Measurements from ENCODE around the gene RAB17.

The RAB17 gene

DNA sequence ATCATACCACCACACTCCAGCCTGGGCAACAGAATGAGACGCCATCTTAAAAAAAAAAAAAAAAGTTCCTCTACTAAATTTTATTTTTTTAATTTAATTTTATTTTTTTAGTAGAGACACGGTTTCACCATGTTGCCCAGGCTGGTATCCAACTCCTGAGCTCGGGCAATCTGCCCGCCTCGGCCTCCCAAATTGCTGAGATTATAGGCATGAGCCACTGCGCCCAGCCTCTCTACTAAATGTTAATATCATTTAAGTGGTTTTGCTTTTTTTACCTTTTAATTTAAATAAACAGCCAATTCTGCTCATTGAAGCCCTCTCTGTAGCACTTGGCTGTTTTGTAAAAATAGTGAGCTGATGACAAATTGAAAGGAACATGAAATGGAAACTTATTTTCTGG is 9.2 kb downstream of the RAB17 start:
- FAIRE-seq (no peak), DNase-seq (ENCODE audit: low spot score) (no peak)

DNA sequence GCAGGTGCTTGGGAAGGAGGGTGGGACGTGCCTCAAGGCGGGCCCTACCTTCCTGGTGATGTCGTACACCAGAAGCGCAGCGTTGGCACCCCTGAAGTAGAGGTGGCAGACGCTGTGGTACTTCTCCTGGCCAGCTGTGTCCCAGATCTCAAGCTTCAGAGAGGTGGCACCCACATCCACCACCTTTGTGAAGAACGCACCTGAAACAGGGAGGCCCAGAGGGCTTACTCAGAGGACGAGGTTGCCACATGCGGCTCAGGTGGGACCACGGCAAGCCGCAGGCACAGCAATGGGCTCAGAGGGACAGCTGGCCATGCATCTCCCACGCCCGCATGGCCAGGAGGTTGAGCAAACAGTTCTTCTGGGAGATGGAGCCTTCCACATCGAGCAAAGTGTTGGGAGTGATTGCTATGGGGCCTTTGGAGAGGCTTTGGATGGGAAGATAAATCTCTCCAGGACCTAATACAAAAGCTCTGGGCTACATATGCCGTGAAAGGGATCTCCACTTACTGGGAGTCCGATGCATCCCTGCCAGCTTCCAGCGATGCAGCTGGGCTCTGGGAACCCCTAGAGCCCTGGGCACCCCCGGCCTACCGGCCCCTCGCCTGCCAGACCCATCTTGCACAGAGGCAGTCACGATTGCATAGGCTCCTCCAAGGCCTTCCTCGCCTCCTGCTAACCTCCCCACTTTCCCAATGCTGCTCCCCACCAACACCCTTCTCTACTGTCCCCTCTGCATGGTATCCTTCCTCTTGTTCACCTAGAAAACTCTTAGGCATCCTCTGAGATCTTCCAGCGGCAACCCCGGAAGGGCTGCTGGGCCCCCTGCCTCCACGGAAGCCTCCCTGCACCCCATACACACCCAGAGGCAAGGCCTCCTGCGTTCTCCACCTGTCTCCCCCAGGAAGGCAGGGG is 12.3 kb downstream of the RAB17 start:
- FAIRE-seq (no peak), DNase-seq (ENCODE audit: low spot score) (no peak)

DNA sequence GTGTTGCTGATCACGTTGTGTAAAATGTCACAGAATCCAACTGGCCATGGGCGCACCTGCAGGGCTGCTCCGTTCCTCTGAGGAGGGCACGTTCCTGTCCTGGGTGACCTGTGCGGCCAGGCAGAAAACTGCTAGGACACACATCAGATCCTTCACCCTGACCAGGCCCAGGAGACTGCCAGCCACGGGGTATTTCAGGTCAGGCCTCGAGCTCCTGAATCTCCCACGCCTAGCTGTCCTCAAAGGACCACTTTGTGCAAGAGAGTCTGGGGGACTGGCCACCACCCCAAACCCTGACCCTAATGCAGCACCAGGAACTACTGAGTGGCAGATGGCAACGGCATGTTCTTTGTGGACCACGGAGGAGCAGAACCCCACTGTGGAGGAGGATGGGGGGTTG is 13.1 kb downstream of the RAB17 start:
- DNase-seq (ENCODE audit: low spot score): no peak
- no peak for FAIRE-seq

DNA sequence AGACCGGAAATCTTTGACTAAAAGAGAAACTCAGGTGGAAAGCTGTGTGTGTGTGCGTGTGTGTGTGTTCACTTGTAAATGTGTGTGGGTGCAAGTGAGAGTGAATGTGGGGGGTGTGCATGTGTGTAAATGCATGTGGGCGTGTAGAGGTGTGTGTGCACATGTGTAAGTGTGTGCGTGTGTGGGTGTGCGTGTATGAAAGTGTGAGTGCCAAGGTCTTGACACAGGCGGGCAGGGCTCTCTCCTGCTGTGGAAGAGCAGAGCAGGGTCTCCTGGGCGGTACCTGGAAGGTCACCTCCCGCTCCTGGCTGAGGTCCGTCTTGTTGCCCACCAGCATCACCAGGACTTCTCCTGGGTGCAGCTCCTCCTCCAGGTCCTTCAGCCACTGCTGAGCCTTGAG is 13.6 kb downstream of the RAB17 start:
- FAIRE-seq: no peak

DNA sequence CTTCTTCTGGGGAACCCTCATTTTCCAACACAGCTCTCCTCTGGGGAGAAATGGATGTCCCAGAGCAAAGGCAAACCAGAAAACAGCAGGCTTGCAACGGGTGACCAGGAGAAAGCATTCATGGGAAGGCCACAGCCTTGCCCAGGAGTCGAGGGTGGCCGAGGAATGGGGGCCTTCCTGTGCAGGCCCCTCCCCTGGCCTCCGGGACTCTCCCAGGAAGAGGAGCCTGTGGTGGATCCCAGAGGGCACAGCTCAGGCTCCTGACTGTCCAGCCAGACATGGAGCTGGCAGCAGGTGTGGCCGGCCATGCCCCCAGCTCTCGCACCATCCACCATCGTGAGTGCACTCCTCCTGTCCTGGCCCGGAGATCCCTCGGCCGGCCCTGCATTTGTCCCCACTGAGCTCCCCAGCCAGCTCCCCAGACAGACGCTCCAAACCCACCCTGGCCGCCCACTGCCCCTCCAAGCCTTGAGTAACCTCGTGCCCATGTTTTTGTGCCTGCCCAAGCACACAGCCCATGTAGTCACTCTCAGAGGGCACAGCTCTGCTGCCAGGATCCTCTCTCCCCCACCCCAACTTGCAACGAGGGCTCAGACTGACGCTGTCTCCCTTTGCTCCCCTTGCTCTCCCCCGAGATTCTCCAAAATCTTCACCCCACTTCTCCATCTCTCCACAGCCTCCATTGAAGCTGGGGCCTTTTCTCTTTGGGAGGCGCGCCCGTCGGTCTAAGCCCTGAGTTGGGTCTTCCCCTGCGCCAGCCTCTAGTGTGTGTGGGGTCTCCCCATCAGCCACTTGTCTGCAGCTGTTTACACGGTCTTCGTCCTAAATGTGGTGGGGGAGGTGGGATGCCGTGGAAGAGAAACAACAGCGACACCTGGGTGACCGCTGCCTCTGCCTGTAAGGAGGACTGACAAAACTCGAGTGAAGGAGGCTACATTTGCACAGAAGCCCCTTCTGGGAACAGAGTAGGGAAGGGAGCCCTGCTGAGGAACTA is 14.4 kb downstream of the RAB17 start:
- FAIRE-seq (no peak), DNase-seq (ENCODE audit: low spot score) (no peak)

More for the DNA sequence above, 13.6 kb downstream of the RAB17 start:
- no peak for DNase-seq (ENCODE audit: low spot score)

DNA sequence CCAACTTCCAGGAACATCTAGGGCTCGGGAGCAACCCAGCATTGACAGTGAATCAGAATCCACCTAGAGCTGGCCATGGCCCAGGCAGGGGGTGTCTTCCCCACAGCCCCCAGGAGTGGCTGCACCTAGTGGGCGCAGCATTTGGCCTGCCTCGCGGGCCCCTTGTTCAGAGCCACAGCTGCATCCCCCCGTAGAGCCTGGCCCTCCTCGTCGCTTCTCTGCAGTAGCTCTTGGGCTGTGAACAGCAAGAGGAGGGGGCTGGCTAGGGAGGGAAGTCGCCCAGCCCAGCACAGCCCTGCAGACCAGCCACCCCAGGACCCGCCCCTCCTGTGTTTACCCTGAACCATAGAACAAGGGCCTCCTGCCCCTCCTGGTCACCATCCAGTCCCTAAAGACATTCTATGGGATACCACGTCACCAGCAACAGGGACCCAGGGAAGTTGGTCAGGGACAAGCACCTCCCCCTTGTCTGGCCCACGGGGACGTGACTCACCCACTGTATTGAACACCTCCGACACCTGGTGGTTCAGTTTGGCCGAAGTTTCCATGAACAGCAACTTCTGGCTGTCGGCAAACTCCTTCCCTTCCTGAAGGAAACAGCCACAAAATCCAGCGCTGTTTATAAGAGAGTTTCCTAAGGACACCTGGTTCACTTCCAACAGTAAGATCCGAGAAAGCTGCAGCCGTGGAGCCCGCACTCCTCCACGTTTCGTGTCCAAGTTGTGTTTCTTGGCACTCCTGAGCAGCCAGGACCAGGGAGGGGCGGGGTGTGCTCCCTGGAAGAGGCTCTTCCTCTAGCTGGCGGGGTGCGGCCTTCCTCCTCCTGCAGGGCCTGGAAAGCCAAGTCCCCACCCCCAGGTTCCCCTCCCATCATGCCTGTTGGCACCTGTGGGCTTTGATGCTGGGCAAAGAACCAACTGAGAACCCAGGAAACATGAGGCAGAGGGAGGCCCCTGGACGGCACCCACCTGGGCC is 15.4 kb downstream of the RAB17 start:
- no peak for FAIRE-seq
- no peak for DNase-seq (ENCODE audit: low spot score)

DNA sequence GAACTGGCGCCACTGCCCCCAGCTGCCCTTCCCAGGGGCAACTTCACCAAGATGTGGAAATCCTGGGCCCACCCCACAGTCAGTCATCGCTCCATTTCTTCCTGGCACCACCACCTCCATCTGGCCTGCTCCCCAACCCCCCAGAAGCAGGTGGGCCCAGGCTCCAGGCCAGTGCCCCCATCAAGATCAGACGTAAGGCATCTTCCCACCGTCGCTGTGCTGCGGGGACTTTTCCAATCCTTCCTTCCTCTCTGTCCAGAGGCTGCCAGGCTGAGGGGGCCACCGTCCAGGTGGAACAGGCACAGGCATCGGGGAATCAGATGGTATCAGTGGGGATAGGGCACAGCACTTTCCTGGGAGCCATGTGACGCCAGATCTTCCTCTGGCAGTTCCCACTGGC is 16.1 kb downstream of the RAB17 start:
- DNase-seq (ENCODE audit: low spot score) (no peak), FAIRE-seq (no peak)

DNA sequence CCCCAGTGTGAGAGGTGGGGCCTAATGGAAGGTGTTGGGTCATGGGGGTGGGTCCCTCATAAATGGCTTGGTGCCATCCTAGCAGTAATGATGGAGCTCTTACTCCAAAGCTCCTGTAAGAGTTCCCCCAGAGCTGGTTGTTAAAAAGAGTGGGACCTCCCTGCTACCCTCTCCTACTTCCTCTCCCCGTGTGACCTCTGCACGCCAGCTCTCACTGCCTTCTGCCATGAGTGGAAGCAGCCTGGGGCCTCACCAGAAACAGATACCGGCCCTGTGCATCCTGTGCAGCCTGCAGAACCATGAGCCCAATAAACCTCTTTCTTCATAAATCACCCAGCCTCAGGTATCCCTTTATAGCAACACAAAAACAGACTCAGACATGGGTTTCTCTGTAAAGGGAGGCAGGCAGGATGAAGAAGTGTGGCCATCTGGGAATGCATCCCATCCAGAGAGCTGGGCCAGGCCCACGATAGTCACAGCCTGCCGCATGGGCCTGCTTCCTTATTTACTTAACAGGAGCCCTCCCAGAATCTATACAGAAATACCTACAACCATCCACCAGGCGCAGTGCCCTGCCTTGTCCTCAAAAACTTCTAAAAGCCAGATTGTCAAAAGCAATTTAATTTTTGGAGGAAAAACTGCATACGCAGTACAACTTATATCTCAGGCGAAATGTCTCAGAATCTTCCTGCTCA is 16.7 kb downstream of the RAB17 start:
- FAIRE-seq (no peak), DNase-seq (ENCODE audit: low spot score) (no peak)

DNA sequence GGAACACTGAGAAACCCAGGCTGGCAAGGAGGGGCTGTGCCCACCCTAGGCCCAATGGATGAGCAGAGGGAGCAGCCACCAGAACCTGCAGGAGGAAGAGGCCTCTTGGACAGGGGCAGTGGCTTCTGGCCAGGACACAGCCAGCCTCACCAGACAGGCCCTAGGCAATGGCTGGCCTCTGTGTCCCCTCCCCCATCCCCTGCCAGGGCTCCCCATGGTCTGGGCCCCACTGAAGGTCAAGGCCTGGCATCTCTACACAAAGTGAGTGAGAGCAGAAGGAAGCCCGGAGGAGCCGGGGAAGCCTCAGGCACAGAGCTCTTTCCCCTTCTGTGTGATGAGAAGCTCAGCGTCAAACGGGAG is 17.8 kb downstream of the RAB17 start:
- DNase-seq (ENCODE audit: low spot score): no peak
- FAIRE-seq: no peak

DNA sequence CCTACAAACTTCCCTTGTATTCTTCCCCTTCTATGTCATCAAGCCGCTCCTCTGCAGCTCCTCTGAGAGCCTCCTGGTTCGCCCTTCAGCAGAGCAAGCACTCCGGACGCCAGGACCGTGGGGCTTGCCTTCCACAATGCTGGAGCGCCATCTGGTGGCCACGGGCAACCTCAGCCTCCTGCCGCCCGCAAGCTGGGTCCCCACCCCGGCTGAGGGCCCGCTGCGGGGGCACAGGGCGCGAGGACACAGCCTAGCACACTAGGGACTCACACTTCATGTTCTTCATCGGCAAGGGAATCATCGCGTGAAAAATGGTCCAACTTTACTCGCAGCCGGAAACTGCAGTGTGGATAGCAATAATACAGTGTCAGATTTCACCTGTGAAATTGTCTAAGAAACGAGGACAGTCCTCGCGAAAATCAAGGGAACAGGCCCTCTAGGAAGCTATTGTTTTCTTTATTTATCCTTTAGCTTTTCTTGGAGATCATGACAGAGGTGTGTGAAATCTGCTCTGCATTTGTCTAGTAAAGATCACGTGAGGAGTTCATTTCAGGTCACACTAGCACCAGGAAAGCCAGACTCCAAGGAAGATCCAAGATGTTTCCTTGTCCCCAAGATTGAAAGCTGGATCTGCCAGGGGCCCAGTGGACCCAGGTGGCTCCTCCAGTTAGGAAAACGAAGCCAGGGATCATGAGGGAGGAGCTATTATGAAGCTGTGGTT is 18.4 kb downstream of the RAB17 start:
- FAIRE-seq (no peak), DNase-seq (ENCODE audit: low spot score) (peak; percentile 77)

DNA sequence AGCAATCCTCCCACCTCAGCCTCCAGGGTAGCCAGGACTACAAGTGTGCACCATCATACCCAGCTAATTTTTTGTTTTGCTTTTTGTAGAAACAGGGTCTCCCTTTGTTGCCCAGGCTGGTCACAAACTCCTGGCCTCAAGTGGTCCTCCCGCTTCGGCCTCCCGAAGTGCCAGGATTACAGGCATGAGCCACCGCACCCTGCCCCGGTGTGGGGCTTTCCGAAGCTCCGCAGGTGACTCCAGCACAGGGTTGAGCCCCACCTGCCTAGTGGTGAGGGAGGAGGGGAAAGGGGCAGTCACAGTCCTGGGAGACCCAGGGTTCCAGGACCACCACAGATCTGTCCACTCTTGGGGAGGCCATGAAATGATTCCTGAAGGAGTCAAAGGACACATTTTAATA is 19.0 kb downstream of the RAB17 start:
- FAIRE-seq: no peak
- no peak for DNase-seq (ENCODE audit: low spot score)

DNA sequence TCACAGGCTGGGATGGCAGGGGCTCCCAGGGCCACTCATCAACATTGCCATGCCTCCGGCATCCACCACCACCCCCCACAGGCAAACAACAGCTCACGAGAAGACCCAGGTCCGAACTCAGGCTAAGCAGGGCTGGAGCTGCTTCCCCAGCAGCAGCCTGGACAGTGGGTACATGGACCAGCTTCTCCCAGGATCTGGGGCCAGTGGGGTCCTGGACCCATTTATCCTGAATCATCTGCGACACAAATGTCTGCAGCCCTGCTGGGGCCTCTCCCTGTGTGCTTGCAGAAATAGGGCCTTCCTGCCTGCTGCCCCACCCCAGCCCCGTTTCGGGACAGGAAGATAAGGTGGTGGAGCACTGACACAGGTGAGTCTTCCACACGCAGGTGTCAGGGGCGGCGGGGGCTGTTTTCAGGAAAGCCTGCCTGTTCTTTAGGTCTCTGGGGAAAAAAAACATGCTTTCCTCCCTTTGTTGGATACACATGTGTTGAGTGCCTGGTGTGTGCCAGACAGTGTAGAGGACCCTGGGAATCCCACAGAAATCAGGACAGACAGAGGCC is 19.7 kb downstream of the RAB17 start:
- no peak for FAIRE-seq

DNA sequence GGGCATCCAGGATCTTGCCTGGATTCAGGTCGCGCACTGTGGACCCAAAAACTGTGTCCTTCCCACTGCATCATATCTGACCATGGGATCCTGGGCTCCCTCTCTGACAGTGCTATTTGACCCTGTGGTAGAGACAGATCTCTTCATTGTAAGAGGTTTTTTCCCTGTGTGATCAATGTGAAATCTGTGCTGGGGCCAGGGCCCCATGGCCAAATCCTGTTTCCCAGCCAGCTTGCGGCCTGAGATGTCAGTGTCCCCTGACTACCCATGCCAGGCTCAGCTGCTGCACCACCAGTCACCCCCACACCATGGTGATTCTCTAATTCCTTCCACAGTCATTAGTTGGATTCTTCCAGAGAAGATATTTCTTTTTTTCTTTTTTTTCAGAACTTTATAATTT is 20.6 kb downstream of the RAB17 start:
- no peak for FAIRE-seq
- no peak for DNase-seq (ENCODE audit: low spot score)

More for the DNA sequence above, 19.7 kb downstream of the RAB17 start:
- no peak for DNase-seq (ENCODE audit: low spot score)

DNA sequence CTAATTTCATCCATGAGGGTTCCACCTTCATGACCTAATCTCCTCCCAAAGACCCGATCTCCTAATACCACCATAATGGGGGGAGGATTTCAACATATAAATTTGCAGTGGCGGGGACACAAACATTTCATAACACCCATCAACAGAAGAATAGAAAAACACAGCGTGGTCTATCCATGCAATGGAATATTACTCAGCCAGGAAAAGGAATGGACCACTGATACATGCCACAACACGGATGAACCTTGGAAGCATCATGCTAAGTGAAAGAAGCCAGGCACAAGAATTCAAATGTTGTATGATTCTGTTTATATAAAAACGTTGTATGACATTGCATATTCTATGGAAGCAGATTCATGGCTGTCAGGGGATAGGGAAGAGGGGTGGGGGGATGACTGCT is 21.5 kb downstream of the RAB17 start:
- DNase-seq (ENCODE audit: low spot score) (no peak), FAIRE-seq (no peak)

DNA sequence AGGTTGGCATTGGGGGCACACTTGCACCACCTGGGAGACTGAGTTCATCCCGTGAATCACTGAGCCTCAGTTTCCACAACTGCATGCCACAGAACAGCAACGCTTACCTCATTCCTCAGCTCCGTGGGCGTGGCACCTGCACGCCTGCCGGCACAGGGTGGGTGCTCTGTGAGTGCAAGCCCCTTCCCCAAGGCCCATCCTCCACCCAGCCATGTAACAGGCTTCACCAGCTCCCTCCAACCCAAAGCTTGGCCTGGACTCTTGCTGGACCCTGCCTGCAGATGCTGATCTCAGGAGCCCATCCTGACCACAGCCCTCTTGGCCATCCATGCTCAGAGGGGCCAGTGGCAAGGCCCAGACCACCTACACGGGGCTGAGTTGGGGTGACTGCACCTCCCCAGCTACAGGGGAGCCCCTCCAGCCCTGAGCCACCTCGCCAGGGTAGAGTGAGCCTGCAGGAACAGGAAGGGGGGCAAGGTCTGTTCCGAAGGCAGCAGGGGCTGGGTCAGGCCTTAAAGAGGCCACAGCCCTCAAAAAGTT is 22.3 kb downstream of the RAB17 start:
- FAIRE-seq: no peak
- DNase-seq (ENCODE audit: low spot score): no peak

DNA sequence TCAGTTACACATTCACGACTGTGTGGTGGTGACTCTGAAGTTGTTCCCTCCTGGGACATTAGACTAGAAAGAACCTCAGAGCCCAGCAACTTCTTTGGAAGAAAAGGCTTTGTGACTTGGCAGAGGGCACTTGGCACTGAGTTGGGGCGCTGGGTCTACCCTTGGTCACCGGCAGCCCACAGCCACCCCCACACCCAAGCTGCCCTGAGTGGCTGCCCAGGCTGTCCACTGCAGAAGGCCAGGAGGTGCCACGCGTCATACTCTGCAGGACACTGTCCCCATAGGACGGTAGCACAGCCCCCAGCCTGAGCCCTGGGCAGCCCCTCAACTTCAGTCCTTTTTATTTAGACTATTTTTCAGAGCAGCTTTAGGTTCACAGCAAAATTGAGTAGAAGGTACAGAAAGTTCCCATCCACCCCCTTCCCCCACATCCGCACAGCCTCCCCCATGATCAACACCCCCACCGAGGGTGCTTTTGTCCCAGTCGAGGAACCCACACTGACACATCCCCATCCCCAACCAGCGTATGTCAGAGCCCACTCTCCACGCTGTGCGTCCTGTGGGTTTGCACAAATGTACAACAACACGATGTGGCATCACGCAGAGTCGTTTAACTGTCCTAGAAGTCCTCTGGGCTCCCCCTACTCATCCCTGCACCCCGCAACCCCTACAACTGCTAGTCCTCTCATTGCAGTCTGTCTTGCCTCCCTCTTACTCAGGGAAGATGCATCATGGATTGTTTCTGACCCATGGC is 23.1 kb downstream of the RAB17 start:
- no peak for DNase-seq (ENCODE audit: low spot score)
- FAIRE-seq: no peak

DNA sequence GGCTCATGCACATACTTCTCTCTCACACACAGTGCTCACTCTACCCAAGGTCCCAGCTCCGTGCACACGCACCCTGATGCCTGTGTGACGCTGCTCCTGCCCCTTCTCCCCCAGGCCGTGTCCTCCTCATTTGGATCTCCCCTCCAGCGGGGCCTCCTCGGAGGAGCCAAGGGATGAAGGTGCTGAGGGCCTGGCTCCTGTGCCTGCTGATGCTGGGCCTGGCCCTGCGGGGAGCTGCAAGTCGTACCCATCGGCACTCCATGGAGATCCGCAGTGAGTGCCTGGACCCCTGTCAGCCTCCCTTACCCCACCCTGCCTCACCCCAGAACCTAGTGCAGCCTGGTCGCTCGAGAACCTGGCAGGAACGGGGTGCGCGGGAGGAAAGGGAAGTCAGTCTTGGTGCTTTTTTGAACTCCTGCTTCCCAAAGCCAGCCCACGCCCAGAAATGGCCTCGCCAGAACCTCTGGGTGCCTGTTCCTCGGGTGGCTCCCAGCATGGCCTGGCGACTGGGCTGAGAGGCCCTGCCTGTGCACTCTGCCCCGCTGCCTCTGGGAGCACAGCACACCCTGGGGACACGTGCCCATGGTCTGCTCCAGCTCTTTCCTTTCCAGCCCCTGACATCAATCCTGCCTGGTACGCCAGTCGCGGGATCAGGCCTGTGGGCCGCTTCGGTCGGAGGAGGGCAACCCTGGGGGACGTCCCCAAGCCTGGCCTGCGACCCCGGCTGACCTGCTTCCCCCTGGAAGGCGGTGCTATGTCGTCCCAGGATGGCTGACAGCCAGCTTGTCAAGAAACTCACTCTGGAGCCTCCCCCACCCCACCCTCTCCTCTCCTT is 23.9 kb downstream of the RAB17 start, which contains the start of gene PRLH:
Gene PRLH (plus strand): TSS at position 174 of the 835 bp plus-strand sequence. CDS start 0 bp downstream, at position 174.
- FAIRE-seq (no peak), DNase-seq (ENCODE audit: low spot score) (no peak)
